ENCODE data around the gene SH2D6.
"Not testable (repeated sequence)": the region's sequence is repeated elsewhere in the genome, so short reads cannot be mapped to it uniquely, and the experiment has no call there.

SH2D6 gene

GRCh38 chr2:85383151-85383550, 35.4 kb upstream of the SH2D6 start:
- not testable (repeated sequence) for DNase-seq; H2AFZ ChIP-seq (ENCODE audit: low read depth, low read length); H3K4me3 ChIP-seq (ENCODE audit: insufficient read depth in 1 of 2, low read depth in 1 of 2, low read length in 2 of 2); H3K27me3 ChIP-seq (ENCODE audit: control insufficient read depth in 1 of 2, insufficient read depth in 1 of 2, low read length in 2 of 2); H2BK12ac ChIP-seq (ENCODE audit: low read length in 2 of 2); H4K8ac ChIP-seq (ENCODE audit: low read length); H3K4ac ChIP-seq (ENCODE audit: low read depth in 1 of 2, low read length in 2 of 2); H3K27ac ChIP-seq (ENCODE audit: low read length, poor library complexity, severe bottlenecking); H2BK120ac ChIP-seq (ENCODE audit: low read depth, low read length); H3K9me3 ChIP-seq (ENCODE audit: control insufficient read depth, low read length); H2BK5ac ChIP-seq (ENCODE audit: low read depth, low read length, poor library complexity, severe bottlenecking); H3K23ac ChIP-seq (ENCODE audit: low read length in 2 of 2); H3K14ac ChIP-seq (ENCODE audit: low read length in 2 of 2); H3K9ac ChIP-seq (ENCODE audit: low read length); H2BK15ac ChIP-seq (ENCODE audit: low read depth, poor library complexity, severe bottlenecking); H2AK5ac ChIP-seq (ENCODE audit: low read length, severe bottlenecking); H3K4me2 ChIP-seq (ENCODE audit: low read length, poor library complexity, severe bottlenecking); H3K79me1 ChIP-seq (replicated peaks; ENCODE audit: low read length, poor library complexity, severe bottlenecking); H3K18ac ChIP-seq (ENCODE audit: low read depth in 1 of 2, low read length in 2 of 2); H4K91ac ChIP-seq (ENCODE audit: low read length); H3K4me1 ChIP-seq (ENCODE audit: control insufficient read depth, insufficient read depth, low read depth, low read length)
- peaks cover 26 to 74% of the 10 kb centered on the region in 2 experiments for H3K36me3 ChIP-seq (ENCODE audit: control insufficient read depth in 1 of 2, insufficient read depth in 2 of 2, low read depth in 1 of 2, low read length in 2 of 2)
- WGBS = 97% methylated on average over 3 of the region's 5 CpGs

DNA sequence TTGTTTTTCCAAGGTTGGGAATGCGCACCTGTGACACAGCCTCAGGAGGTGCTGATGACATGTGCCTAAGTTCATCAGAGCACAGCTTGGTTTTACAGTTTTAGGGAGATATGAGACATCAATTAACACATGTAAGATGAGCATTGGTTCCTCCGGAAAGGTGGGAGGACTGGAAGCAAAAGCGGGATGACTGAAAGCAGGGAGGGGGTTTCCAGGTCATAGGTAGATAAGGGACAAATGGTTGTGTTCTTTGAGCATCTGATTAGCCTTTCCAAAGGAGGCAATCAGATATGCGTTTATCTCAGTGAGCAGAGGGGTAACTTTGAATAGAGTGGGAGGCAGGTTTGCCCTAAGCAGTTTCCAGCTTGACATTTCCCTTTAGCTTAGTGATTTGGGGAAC, 34.7 kb upstream of the SH2D6 start:
- no peak overlapping the region for H2BK15ac ChIP-seq (ENCODE audit: low read depth, poor library complexity, severe bottlenecking)
- H2BK120ac ChIP-seq (ENCODE audit: low read depth, low read length) = no peak overlapping the region
- no peak for DNase-seq
- peaks cover 8% of the 10 kb centered on the region for H3K9me3 ChIP-seq (ENCODE audit: control insufficient read depth, low read length)
- H3K27ac ChIP-seq (ENCODE audit: low read length, poor library complexity, severe bottlenecking) = no peak overlapping the region
- H4K8ac ChIP-seq (ENCODE audit: low read length) = no peak overlapping the region
- no peak overlapping the region for H3K9ac ChIP-seq (ENCODE audit: low read length)
- no peaks in the 10 kb centered on the region for H3K27me3 ChIP-seq (ENCODE audit: control insufficient read depth in 1 of 2, insufficient read depth in 1 of 2, low read length in 2 of 2)
- H3K4me3 ChIP-seq (ENCODE audit: insufficient read depth in 1 of 2, low read depth in 1 of 2, low read length in 2 of 2) = no peak overlapping the region
- H3K23ac ChIP-seq (ENCODE audit: low read length in 2 of 2) = no peak overlapping the region
- H3K4ac ChIP-seq (ENCODE audit: low read depth in 1 of 2, low read length in 2 of 2) = no peak overlapping the region
- WGBS = 64% methylated on average over 4 of the region's 4 CpGs
- peaks cover 26 to 74% of the 10 kb centered on the region in 2 experiments for H3K36me3 ChIP-seq (ENCODE audit: control insufficient read depth in 1 of 2, insufficient read depth in 2 of 2, low read depth in 1 of 2, low read length in 2 of 2)
- no peak overlapping the region for H3K14ac ChIP-seq (ENCODE audit: low read length in 2 of 2)
- no peak overlapping the region for H2AK5ac ChIP-seq (ENCODE audit: low read length, severe bottlenecking)
- H2BK5ac ChIP-seq (ENCODE audit: low read depth, low read length, poor library complexity, severe bottlenecking) = no peak overlapping the region
- H3K4me1 ChIP-seq (ENCODE audit: control insufficient read depth, insufficient read depth, low read depth, low read length) = no peaks in the 10 kb centered on the region
- no peak overlapping the region for H3K18ac ChIP-seq (ENCODE audit: low read depth in 1 of 2, low read length in 2 of 2)
- H2AFZ ChIP-seq (ENCODE audit: low read depth, low read length) = no peak overlapping the region
- no peak overlapping the region for H4K91ac ChIP-seq (ENCODE audit: low read length)
- H3K79me1 ChIP-seq (replicated peaks; ENCODE audit: low read length, poor library complexity, severe bottlenecking) = no peaks in the 10 kb centered on the region
- no peak overlapping the region for H2BK12ac ChIP-seq (ENCODE audit: low read length in 2 of 2)
- H3K4me2 ChIP-seq (ENCODE audit: low read length, poor library complexity, severe bottlenecking) = no peak overlapping the region

DNA sequence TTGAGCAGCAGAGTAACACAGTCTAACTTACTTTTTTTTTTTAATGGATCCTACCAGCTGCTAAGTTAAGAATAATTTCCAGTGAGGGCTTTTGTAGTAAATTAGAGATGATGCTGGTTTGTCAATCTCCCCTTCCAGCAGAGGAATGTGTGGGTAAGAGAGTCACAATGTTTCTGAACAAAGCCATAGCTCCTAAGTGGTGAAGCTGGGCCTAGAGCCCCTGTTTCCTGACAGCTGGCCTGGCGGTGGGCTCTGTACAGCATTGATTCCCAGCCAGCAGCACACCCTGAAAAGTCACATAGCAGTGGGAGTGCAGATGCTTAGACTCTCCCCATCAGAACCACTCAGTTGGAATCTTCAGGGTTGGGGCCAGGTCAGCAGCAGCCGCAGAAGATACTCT, 32.8 kb upstream of the SH2D6 start:
- no peak overlapping the region for H3K4ac ChIP-seq (ENCODE audit: low read depth in 1 of 2, low read length in 2 of 2)
- H3K4me1 ChIP-seq (ENCODE audit: control insufficient read depth, insufficient read depth, low read depth, low read length) = no peaks in the 10 kb centered on the region
- no peaks in the 10 kb centered on the region for H3K79me1 ChIP-seq (replicated peaks; ENCODE audit: low read length, poor library complexity, severe bottlenecking)
- 98% methylated on average over 2 of the region's 2 CpGs for WGBS
- no peaks in the 10 kb centered on the region for H3K9me3 ChIP-seq (ENCODE audit: control insufficient read depth, low read length)
- no peak overlapping the region for H3K4me2 ChIP-seq (ENCODE audit: low read length, poor library complexity, severe bottlenecking)
- no peak overlapping the region for H4K91ac ChIP-seq (ENCODE audit: low read length)
- DNase-seq = no peak
- H3K9ac ChIP-seq (ENCODE audit: low read length) = no peak overlapping the region
- H2BK120ac ChIP-seq (ENCODE audit: low read depth, low read length) = no peak overlapping the region
- no peak overlapping the region for H2BK15ac ChIP-seq (ENCODE audit: low read depth, poor library complexity, severe bottlenecking)
- H2AFZ ChIP-seq (ENCODE audit: low read depth, low read length) = no peak overlapping the region
- no peak overlapping the region for H3K4me3 ChIP-seq (ENCODE audit: insufficient read depth in 1 of 2, low read depth in 1 of 2, low read length in 2 of 2)
- H2BK12ac ChIP-seq (ENCODE audit: low read length in 2 of 2) = no peak overlapping the region
- no peak overlapping the region for H3K23ac ChIP-seq (ENCODE audit: low read length in 2 of 2)
- H2BK5ac ChIP-seq (ENCODE audit: low read depth, low read length, poor library complexity, severe bottlenecking) = no peak overlapping the region
- H3K27me3 ChIP-seq (ENCODE audit: control insufficient read depth in 1 of 2, insufficient read depth in 1 of 2, low read length in 2 of 2) = no peaks in the 10 kb centered on the region
- peaks cover 38 to 76% of the 10 kb centered on the region in 2 experiments for H3K36me3 ChIP-seq (ENCODE audit: control insufficient read depth in 1 of 2, insufficient read depth in 2 of 2, low read depth in 1 of 2, low read length in 2 of 2)
- no peak overlapping the region for H2AK5ac ChIP-seq (ENCODE audit: low read length, severe bottlenecking)
- H3K27ac ChIP-seq (ENCODE audit: low read length, poor library complexity, severe bottlenecking) = no peak overlapping the region
- H3K18ac ChIP-seq (ENCODE audit: low read depth in 1 of 2, low read length in 2 of 2) = no peak overlapping the region
- no peak overlapping the region for H3K14ac ChIP-seq (ENCODE audit: low read length in 2 of 2)
- H4K8ac ChIP-seq (ENCODE audit: low read length) = no peak overlapping the region

DNA sequence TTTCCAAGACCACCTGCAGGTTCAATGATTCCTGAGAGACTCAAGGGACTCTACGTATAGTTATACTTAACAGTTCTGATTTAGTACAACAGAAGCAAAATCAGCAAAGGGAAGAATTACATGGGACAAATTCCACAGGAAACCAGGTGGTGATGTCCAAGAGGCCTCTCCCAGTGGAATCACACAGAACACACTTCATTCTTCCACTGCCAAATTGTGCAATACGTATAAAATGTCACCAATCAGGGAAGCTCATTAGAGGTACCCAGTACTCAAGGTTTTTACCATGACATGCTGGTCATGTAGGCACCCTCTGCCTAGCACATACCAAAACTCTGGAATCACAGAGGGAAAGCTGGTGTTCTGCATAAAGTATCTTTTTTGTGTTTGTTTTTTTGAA, 30.8 kb upstream of the SH2D6 start:
- no peak overlapping the region for H2BK12ac ChIP-seq (ENCODE audit: low read length in 2 of 2)
- WGBS = 100% methylated on average over 2 of the region's 2 CpGs
- H3K9me3 ChIP-seq (ENCODE audit: control insufficient read depth, low read length) = no peaks in the 10 kb centered on the region
- no peak overlapping the region for H3K4ac ChIP-seq (ENCODE audit: low read depth in 1 of 2, low read length in 2 of 2)
- H3K79me1 ChIP-seq (replicated peaks; ENCODE audit: low read length, poor library complexity, severe bottlenecking) = no peaks in the 10 kb centered on the region
- H2BK120ac ChIP-seq (ENCODE audit: low read depth, low read length) = no peak overlapping the region
- H2AFZ ChIP-seq (ENCODE audit: low read depth, low read length) = no peak overlapping the region
- H3K14ac ChIP-seq (ENCODE audit: low read length in 2 of 2) = no peak overlapping the region
- H3K23ac ChIP-seq (ENCODE audit: low read length in 2 of 2) = no peak overlapping the region
- peaks cover 45 to 86% of the 10 kb centered on the region in 2 experiments for H3K36me3 ChIP-seq (ENCODE audit: control insufficient read depth in 1 of 2, insufficient read depth in 2 of 2, low read depth in 1 of 2, low read length in 2 of 2)
- DNase-seq = no peak
- no peak overlapping the region for H2BK5ac ChIP-seq (ENCODE audit: low read depth, low read length, poor library complexity, severe bottlenecking)
- peaks cover 4% of the 10 kb centered on the region for H3K4me1 ChIP-seq (ENCODE audit: control insufficient read depth, insufficient read depth, low read depth, low read length)
- H3K4me3 ChIP-seq (ENCODE audit: insufficient read depth in 1 of 2, low read depth in 1 of 2, low read length in 2 of 2) = no peak overlapping the region
- no peak overlapping the region for H3K9ac ChIP-seq (ENCODE audit: low read length)
- no peak overlapping the region for H2BK15ac ChIP-seq (ENCODE audit: low read depth, poor library complexity, severe bottlenecking)
- no peak overlapping the region for H3K4me2 ChIP-seq (ENCODE audit: low read length, poor library complexity, severe bottlenecking)
- no peak overlapping the region for H4K91ac ChIP-seq (ENCODE audit: low read length)
- H3K27ac ChIP-seq (ENCODE audit: low read length, poor library complexity, severe bottlenecking) = no peak overlapping the region
- H2AK5ac ChIP-seq (ENCODE audit: low read length, severe bottlenecking) = no peak overlapping the region
- no peak overlapping the region for H3K18ac ChIP-seq (ENCODE audit: low read depth in 1 of 2, low read length in 2 of 2)
- H3K27me3 ChIP-seq (ENCODE audit: control insufficient read depth in 1 of 2, insufficient read depth in 1 of 2, low read length in 2 of 2) = no peaks in the 10 kb centered on the region
- no peak overlapping the region for H4K8ac ChIP-seq (ENCODE audit: low read length)

Data from mesenchymal stem cell (in vitro differentiated cells and primary cell).